KBM-7 (cell line): ENCODE measurements around the gene GPR158.

Experiments
- DNase-seq: peaks from one replicate; pipeline ENCODE4 v3.0.0-alpha.2; 2015
- in situ Hi-C: fragments of 300-500 bp; cut with MboI; formaldehyde crosslinking; loops from 2 replicates; pipeline ENCODE4 v1.14.3; 2020; ENCODE audit warnings: low sequenced_read_pairs, low pct_unique_long_range_greater_than_20kb, mixed read lengths

Gene GPR158

GRCh38 chr10:25467881-25468280, 293.1 kb downstream of the GPR158 start:
- in situ Hi-C loops, result no loop called here
- DNase-seq, result no peak

- DNase-seq, result no peak
- in situ Hi-C loops, result no loop called here
These were observed 306.7 kb downstream of the GPR158 start for GRCh38 chr10:25481467-25481866.

DNA sequence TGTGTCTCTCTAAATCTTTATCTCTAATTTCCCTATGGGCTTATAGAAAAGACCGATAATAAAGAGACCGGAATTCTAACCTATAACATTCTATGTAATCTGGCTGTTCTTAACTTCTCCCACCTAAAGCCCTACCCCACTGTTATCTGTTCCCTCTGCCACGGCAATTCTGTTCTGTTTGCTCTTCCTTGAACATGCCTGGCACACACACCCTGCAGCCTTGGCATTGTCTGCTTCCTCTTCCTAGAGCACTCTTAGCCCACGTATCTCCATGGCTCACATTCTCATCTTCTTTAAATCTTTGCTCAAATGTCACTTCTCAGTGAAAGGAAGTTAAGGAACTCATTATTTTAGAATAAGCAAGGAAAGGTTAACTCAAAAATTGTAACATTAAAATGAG, 309.2 kb downstream of the GPR158 start:
- no peak for DNase-seq
- in situ Hi-C loops, result no loop called here

- in situ Hi-C loops, result no loop called here
- DNase-seq, result no peak
These were observed 312.5 kb downstream of the GPR158 start for GRCh38 chr10:25487266-25487665.

DNA sequence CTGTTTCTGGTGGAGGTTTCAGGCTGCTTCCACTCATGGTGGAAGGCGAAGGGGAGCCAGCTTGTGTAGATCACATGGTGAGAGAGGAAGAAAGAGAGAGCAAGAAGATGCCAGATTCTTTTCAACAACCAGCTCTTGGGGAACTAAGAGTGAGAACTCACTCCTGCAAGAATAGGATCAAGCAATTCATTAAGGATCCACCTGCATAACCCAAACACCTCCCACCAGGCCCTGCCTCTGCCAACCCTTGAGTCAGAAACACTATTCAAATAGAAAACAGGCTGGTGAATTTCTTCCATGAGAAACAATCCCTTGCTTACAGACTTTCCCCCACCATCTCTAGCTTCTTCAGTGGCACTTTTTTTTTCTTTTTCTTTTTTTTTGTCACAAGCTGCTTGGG, 317.2 kb downstream of the GPR158 start:
- no peak for DNase-seq
- in situ Hi-C loops, result no loop called here

DNA sequence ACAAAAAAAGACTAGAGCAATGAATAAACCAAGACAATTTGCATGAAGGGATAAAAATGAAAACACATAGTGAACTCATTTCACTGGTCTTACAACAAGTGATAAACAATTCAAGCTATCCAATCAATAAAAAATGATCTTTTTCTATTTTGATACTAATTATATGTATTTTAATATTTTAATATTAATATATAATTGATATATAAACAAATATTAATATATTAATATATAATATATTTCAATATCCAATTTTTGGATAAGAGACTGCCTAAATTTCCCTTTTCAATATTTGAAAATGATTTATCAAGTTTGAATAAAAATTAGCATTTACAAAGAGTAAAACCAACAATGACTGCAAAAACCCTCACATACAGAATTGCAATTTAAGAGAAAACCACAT, 317.9 kb downstream of the GPR158 start:
- in situ Hi-C loops, result no loop called here
- no peak for DNase-seq

DNA sequence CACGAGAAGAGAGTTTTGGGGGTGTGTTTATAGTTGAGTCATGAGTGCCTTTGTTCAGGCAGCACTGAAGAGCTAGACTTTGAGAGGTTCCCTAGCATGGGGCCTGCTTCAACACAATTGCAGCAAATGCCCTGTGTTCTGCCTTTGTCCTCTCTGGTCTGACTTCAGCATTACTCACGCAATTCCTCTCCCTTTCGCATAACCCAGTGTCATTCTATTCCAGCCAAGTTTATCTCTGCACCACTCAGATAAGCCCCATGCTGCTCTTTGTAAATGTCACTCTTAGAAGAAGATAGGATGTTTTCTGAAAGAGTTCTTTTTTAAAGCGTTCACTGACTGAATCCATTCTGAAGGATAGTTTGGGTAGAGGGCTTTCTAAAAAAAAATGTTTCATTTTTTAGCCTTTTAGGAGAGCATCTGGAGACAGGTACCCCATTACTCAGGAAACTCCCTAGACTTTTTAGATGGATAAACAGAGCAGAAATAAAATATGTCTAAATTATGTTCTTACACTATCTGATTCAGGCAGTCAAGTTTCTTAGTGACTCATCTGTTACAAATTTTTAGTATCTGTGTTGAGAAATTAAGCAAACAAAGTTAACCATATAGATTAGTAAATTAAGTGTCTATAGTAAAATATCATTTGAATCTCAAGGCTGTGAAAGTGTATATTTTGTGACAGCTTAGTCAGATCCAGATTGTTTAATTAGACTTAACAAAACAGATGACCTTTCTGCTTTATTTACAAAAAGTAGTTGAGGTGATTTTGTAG, 318.5 kb downstream of the GPR158 start:
- DNase-seq, result no peak
- in situ Hi-C loops, result no loop called here

- DNase-seq, result no peak
- in situ Hi-C loops, result no loop called here
These were observed 322.4 kb downstream of the GPR158 start for GRCh38 chr10:25497246-25497645.

DNA sequence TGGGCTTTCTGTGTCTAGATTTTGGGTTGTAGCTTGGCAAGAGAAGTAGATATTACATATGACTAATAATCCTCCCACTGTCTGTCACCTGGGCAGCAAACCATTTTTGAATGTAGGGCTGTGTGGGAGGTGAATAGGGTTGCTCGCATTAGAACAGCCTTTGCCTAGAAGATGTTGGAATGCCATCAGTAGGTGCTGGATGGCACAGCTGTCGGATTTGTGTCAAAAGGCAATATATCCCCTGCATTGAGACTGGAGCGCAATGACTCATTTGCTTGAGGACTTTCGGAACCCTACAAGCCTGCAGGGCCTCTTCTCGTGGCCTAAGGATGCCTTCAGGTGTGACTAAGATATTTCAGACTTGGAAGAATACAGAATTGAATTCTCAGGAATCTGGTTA, 323.8 kb downstream of the GPR158 start:
- no peak for DNase-seq
- in situ Hi-C loops, result no loop called here

GRCh38 chr10:25501912-25502311, 327.1 kb downstream of the GPR158 start:
- in situ Hi-C loops, result no loop called here
- no peak for DNase-seq

DNA sequence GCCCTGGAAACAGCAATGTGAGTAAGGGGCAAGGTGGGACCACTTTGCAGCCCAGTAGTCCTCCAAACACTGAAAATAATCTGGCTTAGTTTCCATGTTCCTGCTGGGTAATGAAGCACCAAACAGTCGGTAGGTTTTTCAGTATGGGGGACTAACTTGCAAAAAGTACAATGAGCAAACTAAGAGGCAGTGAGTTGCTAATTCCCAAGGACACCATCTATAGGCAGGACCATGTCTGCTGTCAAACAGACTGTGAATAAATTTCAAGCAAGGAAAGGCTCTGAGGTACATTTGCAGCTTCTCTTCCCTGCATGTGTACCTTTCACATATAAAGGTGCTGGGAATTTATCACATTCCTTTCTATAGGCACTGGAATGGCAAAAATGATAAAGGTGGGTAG, 327.7 kb downstream of the GPR158 start:
- no peak for DNase-seq
- in situ Hi-C loops, result no loop called here

GRCh38 chr10:25504306-25504705, 329.5 kb downstream of the GPR158 start:
- in situ Hi-C loops, result no loop called here
- no peak for DNase-seq

GRCh38 chr10:25504838-25505237, 330.0 kb downstream of the GPR158 start:
- no peak for DNase-seq
- in situ Hi-C loops, result no loop called here

DNA sequence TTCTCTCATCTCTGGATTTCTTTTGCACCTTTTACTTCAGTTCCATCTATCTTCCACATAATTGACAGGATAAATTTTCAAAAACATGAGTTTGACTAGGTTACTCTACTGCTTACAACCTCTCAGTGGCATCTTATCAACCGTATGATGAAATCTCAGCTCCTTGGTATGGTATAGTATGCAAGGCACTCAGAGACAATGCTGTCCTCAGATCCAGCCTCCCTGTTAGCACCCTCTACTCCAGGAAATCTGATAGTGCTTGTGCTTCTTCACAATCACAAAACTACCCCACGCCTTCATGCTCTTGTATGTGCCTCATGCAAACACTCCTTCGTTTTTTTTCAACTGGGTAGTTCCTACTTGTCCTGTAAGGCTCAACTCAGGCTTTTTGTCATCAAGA, 330.7 kb downstream of the GPR158 start:
- DNase-seq, result no peak
- in situ Hi-C loops, result no loop called here

GRCh38 chr10:25506821-25507335, 332.1 kb downstream of the GPR158 start:
- no peak for DNase-seq
- in situ Hi-C loops, result no loop called here

DNA sequence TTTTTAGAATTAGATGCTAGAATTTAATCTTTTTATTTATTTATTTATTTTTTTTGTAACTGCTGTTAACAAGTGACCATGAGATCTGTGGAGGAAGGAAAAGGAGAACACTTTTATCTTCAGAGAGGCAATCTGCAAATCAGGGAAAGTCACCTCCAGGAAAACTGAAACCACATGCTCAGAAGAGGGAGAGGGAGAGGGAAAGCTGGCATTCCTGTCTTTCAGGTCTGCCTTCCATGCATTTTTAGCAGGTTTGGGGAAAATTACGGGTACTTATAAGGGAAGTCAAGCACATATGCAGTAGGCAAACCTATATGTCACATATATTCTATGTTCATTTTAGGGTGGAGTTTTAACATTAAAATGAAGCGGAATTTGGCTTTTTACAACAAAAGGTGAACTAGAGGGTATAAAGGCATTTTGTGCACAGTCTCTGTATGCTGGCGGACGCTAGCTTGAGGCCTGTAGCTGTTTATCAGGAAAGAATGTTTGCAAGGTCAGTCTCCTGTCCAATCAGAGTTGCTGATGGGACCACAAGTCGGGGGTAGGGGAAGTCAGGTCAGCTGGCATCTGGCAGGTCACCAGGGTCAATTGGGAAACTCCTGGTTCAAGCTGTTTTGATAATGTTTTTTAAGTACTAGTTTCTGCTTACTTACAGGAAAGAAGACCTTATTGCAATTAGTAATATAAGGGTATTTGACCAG, 333.5 kb downstream of the GPR158 start:
- no peak for DNase-seq

GRCh38 chr10:25509151-25509550, 334.4 kb downstream of the GPR158 start:
- DNase-seq, result no peak
- in situ Hi-C loops, result no loop called here

More for the DNA sequence above, 333.5 kb downstream of the GPR158 start:
- in situ Hi-C loops, result no loop called here

DNA sequence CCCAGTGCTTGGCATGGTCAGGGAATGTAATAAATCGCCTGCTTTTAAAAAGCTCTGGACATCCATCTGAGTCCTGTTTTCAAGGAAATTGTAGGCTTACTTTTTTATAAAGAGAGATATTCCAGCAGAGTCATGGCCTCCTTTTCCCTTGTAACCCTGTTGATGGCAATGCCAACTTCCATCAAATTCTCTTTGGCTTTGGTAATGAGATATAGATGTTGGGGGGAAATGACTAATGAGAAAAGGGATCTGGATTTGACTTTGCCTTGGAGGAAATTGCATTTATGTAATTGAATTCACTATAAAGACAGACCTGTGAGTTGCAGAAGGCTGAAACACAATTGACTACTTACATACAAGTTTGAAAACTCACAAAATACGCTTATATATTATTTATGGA, 347.5 kb downstream of the GPR158 start:
- in situ Hi-C loops, result no loop called here

DNA sequence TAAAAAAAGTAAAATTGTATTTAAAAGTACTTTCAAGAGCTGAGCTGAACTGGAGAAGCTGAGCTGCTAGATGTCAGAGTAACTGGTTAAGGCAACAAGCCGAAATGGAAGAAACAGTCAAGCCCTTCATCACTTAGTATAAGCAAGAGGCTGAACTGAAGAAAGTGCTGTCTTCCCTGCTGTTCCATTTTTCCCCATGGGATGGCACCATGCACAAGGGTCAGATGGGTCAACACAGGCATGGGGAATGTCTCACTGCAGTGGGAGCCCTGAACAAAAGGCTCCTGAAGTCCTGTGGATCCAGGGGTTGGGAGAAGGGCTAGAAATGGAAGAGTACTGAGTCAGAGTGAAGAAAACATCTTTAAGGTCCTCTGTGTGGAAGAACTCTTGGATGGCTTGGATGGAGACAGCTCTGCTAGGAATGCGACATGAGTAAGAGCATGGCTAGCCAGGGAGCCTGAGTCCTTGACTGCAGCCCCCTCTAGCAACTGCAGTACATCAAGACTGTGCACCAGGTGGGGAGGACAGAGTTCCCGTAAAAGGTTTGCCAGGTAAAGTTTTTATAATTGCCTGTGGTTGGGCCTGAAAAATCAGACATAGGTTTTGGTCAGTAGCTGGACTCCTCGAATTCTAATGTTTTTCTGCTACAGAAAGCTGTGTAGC, 348.3 kb downstream of the GPR158 start:
- DNase-seq, result peak; percentile 4
- in situ Hi-C loops, result no loop called here

More for the DNA sequence above, 347.5 kb downstream of the GPR158 start:
- no peak for DNase-seq

DNA sequence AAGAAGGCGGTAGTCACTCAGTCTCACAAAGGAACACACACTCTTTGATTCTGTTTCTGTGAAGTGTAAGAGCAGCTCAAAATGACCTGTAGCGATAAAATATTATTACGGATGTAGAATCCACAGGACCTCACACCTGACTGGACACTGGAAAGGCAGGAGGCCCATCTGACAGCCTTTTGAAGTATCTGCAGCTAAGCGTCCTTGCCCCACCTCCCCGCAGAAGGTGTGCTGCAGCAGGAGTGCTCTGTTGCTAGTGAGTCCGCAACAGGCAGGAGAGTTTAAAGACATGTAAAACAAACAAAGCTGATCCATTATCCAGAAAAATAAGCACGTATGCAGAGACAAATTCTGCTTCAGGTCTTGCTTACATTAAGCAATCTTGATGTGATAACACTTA, 355.5 kb downstream of the GPR158 start:
- DNase-seq, result no peak
- in situ Hi-C loops, result no loop called here
